GM12873 (cell line): ENCODE measurements around the gene RIT2.

Experiments used
- CTCF ChIP-seq: IDR thresholded peaks from 2 replicates; pipeline ENCODE4 v1.5.1; 2012; ENCODE audit warnings: low read depth, mild to moderate bottlenecking, moderate library complexity, low read length, control low read depth; ENCODE audit not compliant: insufficient read depth; ENCODE audit errors: missing control alignments

RIT2 gene

DNA sequence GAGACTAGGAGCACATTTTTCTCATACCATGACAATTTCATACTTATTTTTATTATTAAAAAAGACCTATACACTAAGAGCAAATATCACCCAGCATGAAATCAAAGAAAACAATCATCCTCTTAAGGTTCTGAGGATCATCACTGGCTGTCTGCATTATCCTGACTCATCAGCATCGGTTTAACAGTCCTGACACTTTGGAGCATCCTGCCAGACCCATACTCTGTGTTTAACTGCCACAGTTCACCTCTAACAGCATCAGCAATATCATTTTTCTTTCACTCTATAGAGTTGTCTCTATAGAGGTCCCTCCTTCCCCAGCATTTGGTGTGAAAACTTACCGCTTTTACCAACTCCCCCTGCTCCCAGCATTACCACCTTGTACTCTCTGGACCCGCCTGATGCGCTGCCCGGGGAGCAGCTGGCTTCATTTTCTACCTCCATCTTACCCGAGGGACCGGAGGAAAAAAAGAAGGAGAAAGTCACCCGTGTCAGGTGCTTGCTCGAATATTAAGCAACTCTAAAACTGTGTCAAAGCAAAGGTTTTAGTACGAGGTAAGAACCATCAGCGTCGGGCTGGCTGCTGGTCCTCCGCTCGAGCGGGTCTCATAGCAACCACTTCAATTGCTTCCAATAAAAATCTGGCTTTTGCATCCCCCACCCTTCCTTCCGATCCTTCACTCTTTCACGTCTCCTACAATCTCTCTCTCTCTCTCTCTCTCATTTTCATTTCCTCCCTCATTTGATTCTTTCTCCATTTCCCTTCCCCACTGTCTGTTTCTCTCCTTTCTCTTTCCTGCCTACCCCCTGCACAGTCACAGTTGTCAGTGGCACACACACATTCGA is at the start of gene RIT2:
RIT2 (minus strand) TSS at position 610 of the 846 bp plus-strand sequence.
- TF ChIP-seq CTCF: no peak

DNA sequence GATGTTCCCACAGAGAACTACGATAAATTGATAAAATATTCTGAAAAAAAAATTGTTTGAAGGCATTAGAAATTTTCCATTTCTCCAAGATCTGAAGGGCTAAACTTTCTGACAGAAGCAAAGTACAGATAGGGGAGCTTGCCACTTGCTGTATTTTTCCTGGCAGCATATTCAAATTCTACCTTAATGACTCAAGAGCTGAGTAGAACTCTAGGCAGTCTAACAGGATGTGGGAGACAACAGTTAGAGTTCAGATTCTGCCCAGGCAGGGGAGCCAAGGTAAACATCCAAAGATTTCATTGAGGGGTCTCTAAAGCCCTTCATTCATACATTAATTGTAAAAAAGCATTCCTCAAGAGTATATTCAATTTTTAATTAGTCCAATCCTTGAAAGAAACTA is 46.0 kb upstream of the RIT2 start:
- TF ChIP-seq CTCF: no peak

DNA sequence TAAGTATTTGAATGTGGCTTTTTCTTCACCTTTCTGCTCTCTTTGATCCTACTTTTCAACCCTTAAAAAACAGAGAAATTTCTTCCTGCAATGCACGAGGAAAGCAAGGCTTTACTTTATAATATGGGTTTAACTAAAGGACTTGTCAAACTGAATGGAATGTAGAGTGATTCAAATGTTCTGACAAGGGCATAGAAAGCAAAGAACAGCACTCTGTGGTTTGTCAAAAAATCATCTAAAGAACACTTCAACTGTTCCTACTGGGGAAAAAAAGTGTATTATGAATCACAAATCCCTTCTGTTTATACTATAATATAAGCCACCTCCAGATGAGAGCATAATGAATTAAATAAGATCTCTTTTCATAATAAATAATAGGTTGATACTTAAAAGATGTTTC is 45.0 kb upstream of the RIT2 start:
- TF ChIP-seq CTCF: no peak

DNA sequence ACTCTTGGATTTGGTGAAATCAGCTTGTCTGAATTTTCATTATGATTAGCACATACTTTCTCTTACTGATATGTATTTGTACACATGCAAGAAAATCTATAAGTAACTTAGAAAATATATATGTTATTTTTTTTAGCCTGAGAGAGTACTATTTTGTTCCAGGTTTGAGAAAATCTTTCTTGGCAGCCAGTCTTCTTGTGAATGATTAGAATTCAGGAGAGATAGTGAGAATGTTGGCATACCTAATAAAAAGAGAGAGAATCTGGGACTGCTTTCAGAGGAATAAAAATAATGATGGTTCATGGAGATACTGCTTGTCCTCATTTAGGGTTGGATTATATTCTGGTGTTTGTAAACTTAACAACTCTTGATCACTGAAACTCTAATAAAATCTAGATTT is 44.4 kb upstream of the RIT2 start:
- no peak for TF ChIP-seq CTCF

DNA sequence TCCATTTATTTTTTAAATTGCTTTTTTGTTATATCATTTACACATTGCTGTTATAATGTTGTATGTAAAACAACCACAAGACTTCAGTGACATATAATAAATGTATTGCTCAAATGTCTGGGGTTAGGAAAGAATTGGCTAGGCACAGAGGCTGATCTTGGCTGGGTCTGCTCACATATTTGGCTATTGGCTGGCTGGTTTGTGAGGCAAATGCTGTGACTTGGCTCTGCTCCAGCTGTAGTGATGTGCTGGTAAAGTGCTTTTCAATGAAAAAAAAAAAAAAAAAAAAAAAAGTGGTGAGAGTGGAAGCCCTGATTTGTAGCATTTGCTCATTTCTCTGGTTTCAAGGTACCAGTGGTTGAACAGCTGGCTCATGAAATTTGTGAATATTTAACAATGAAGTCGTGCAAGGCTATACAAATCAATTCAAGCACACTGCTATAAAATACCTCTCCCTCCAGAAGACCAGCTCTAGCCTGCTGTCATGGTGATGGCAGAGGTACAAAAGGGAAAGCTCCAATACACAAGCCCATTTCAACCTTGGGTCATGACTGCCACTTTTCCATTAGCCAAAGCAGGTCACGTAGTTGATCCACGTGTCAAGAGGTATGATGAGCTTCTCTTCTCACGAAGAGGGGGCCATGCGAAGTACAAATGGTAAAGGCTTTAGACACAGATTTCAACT is 43.7 kb upstream of the RIT2 start:
- no peak for TF ChIP-seq CTCF

GRCh38 chr18:43158381-43158780 is 42.9 kb upstream of the RIT2 start:
- no peak for TF ChIP-seq CTCF

DNA sequence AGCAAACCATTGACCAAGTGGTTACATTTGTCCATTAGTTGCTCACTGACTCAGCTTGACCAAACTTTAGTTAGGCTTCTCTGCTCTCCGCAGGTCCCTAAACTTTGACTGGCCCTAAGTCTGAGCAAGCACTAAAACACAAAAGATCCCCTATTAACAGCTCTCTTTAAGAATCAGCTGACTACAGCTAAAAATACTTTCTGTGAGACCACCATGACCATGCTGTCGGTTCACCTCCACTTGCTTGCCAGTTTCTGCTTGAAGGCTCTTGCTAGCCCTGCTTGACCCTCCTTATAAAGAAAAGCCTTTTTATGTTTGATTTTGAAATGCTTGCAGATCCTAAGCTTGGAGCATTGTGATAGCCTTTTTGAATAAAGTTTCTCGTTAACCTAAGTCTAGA is 40.4 kb upstream of the RIT2 start:
- TF ChIP-seq CTCF: no peak
